Activated naive CD4-positive, alpha-beta T cell (primary cell): ENCODE results near the gene RAD51B.

ENCODE experiments used
- DNase-seq, 4 experiments: peaks; one replicate each; lab custom pipeline; 2025; lab: John Stamatoyannopoulos, UW

The RAD51B gene

GRCh38 chr14:67835596-67835995 is 16.0 kb downstream of the RAD51B start:
- no peak for DNase-seq

GRCh38 chr14:67837011-67837624 is 17.5 kb downstream of the RAD51B start:
- peak in 1 of 4 experiments; percentile 15 for DNase-seq

GRCh38 chr14:67846029-67846610 is 26.5 kb downstream of the RAD51B start:
- no peak for DNase-seq

GRCh38 chr14:67850066-67850830 is 30.7 kb downstream of the RAD51B start:
- no peak for DNase-seq

GRCh38 chr14:67851785-67852410 is 32.3 kb downstream of the RAD51B start:
- no peak for DNase-seq

- DNase-seq, result no peak
These were observed 33.5 kb downstream of the RAD51B start for GRCh38 chr14:67852926-67853604.

GRCh38 chr14:67853715-67854114 is 34.1 kb downstream of the RAD51B start:
- no peak for DNase-seq

GRCh38 chr14:67856827-67857226 is 37.2 kb downstream of the RAD51B start:
- no peak for DNase-seq

- DNase-seq, result no peak
These were observed 38.3 kb downstream of the RAD51B start for GRCh38 chr14:67857778-67858350.

GRCh38 chr14:67859169-67859749 is 39.7 kb downstream of the RAD51B start:
- DNase-seq, result no peak

- DNase-seq, result no peak
These were observed 43.6 kb downstream of the RAD51B start for GRCh38 chr14:67863223-67863622.

- no peak for DNase-seq
These were observed 55.8 kb downstream of the RAD51B start for GRCh38 chr14:67875175-67876006.

- DNase-seq, result no peak
These were observed 59.4 kb downstream of the RAD51B start for GRCh38 chr14:67879026-67879425.

- no peak for DNase-seq
These were observed 61.6 kb downstream of the RAD51B start for GRCh38 chr14:67881225-67881624.

- DNase-seq, result no peak
These were observed 63.5 kb downstream of the RAD51B start for GRCh38 chr14:67882986-67883555.

- DNase-seq, result no peak
These were observed 64.1 kb downstream of the RAD51B start for GRCh38 chr14:67883717-67884116.

- DNase-seq, result no peak
These were observed 66.6 kb downstream of the RAD51B start for GRCh38 chr14:67886191-67886590.

GRCh38 chr14:67887478-67887877 is 67.9 kb downstream of the RAD51B start:
- no peak for DNase-seq

GRCh38 chr14:67889455-67889854 is 69.9 kb downstream of the RAD51B start:
- no peak for DNase-seq

- no peak for DNase-seq
These were observed 73.0 kb downstream of the RAD51B start for GRCh38 chr14:67892466-67893100.
